Natural killer cell (primary cell): Measurements from ENCODE around the gene WNT7A. TPM values are rescaled to one million over a fixed set of nuclear protein-coding genes. Genes with fewer than 3 reads are reported as not detected.

Experiments used
- ATAC-seq, 3 donors: fragments of 150-1000 bp in 2 of 3; fragments of 200-7000 bp in 1 of 3; cut with Tn5 transposase; 1 replicate in 1 of 3; 2 replicates in 2 of 3; pipeline ENCODE4 v1.10.0; 2021; ENCODE audit warnings: mild to moderate bottlenecking in 2 of 3, moderate library complexity in 2 of 3
- DNase-seq, 2 donors: peaks; one replicate each; pipeline versions ENCODE4 v3.0.0 to v3.0.0-alpha.2; 2013 to 2021; ENCODE audit warnings: mixed read lengths in 1 of 2
- H3K27ac ChIP-seq: one replicate; pipeline ENCODE4 v1.5.1; 2013; ENCODE audit warnings: mild to moderate bottlenecking, low read length
- H3K27me3 ChIP-seq: one replicate; pipeline ENCODE4 v1.6.1; 2013; ENCODE audit warnings: low read length; ENCODE audit not compliant: control insufficient read depth, insufficient read depth
- H3K36me3 ChIP-seq: one replicate; pipeline ENCODE4 v1.6.1; 2013; ENCODE audit warnings: low read length; ENCODE audit not compliant: control insufficient read depth, insufficient read depth
- H3K4me1 ChIP-seq: one replicate; pipeline ENCODE4 v1.6.1; 2013; ENCODE audit warnings: low read length; ENCODE audit not compliant: control insufficient read depth, insufficient read depth
- H3K4me3 ChIP-seq: one replicate; pipeline ENCODE4 v1.5.1; 2013; ENCODE audit warnings: low read length
- H3K9me3 ChIP-seq: one replicate; pipeline ENCODE4 v1.6.1; 2013; ENCODE audit warnings: low read length; ENCODE audit not compliant: control insufficient read depth, insufficient read depth
- H3K27ac Mint-ChIP-seq, 2 donors: one replicate each; pipeline ENCODE4 v1.8.0; 2022; ENCODE audit warnings: mild to moderate bottlenecking in 2 of 2, mixed read lengths in 2 of 2, moderate library complexity in 1 of 2
- H3K27me3 Mint-ChIP-seq, 2 donors: one replicate each; pipeline ENCODE4 v1.8.0; 2022; ENCODE audit warnings: low read depth in 2 of 2, mixed read lengths in 2 of 2
- H3K36me3 Mint-ChIP-seq: one replicate; pipeline ENCODE4 v1.8.0; 2022; ENCODE audit warnings: mixed read lengths
- H3K4me1 Mint-ChIP-seq, 2 donors: one replicate each; pipeline ENCODE4 v1.8.0; 2022; ENCODE audit warnings: mixed read lengths in 2 of 2
- H3K4me3 Mint-ChIP-seq: one replicate; pipeline ENCODE4 v1.8.0; 2022; ENCODE audit warnings: mild to moderate bottlenecking, moderate library complexity, mixed read lengths
- H3K9me3 Mint-ChIP-seq, 2 donors: one replicate each; pipeline ENCODE4 v1.8.0; 2022; ENCODE audit warnings: mixed read lengths in 2 of 2
- CTCF ChIP-seq: fragments of 200-600 bp; IDR thresholded peaks from one replicate; pipeline ENCODE4 v1.8.0; 2022; ENCODE audit warnings: antibody characterized with exemption
- WGBS: methylation state at CpG from one replicate; pipeline ENCODE4 v1.1.7; 2013; ENCODE audit warnings: missing lambda C conversion rate; ENCODE audit not compliant: insufficient coverage; 5-methylcytosine and 5-hydroxymethylcytosine counted together
- intact Hi-C: fragments of 100-400 bp; cut with micrococcal nuclease; formaldehyde crosslinking; loops from one replicate; pipeline ENCODE4 v1.14.2; 2022
- total RNA-seq, 4 donors: library from RNA; stranded (reverse); fragments of 120-200 nt in 1 of 4; gene quantifications; one replicate each; pipeline versions ENCODE4 v1.2.3 to v1.2.4, GENCODE V29; 2013 to 2022

WNT7A gene
- total RNA-seq, 3 donors from 2014 or later (not counting 1 experiment from before 2014, with no cell fraction given), result 0.18 to 0.45 TPM; not detected in 1

GRCh38 chr3:13896473-13897154 lies 16.7 kb upstream of the WNT7A start:
- Histone ChIP-seq H3K4me1 (peaks cover 21% of the 10 kb centered on the region), H3K27me3 (no peaks in the 10 kb centered on the region), H3K9me3 (peaks cover 5% of the 10 kb centered on the region), H3K27ac (no peak overlapping the region), H3K36me3 (no peaks in the 10 kb centered on the region), H3K4me3 (peak overlapping the region; percentile 72)
- TF ChIP-seq CTCF, result peak; percentile 87
- ATAC-seq (peak; percentile 41 to 45 (median 43)), DNase-seq (peak in 1 of 2 donors; percentile 85)
- peak overlapping the region in 1 of 2 donors; percentile 92 for H3K27ac Mint-ChIP-seq
- peaks cover 2 to 5% of the 10 kb centered on the region in 2 donors for H3K9me3 Mint-ChIP-seq
- WGBS, result 19% methylated on average over 7 of the region's 12 CpGs
- peaks cover 28% of the 10 kb centered on the region for H3K36me3 Mint-ChIP-seq
- H3K4me1 Mint-ChIP-seq, result peaks cover 14 to 21% of the 10 kb centered on the region in 2 donors
- H3K4me3 Mint-ChIP-seq, result peak overlapping the region; percentile 76
- intact Hi-C loops, result loop anchor here (1.0 to 10.0 kb wide), 7 partner anchors 248 to 1028 kb away; partner anchors contain the start of genes LSM3, SLC6A6 and XPC
- peaks cover 0 to 6% of the 10 kb centered on the region in 2 donors for H3K27me3 Mint-ChIP-seq

GRCh38 chr3:13895155-13896105 lies 15.6 kb upstream of the WNT7A start:
- H3K4me1 ChIP-seq, result peaks cover 30% of the 10 kb centered on the region
- H3K4me1 Mint-ChIP-seq, result peaks cover 21 to 26% of the 10 kb centered on the region in 2 donors
- peaks cover 17% of the 10 kb centered on the region for H3K36me3 Mint-ChIP-seq
- peak overlapping the region; percentile 69 for H3K27ac ChIP-seq
- ATAC-seq, result peak; percentile 98 to 99 (median 98)
- no peaks in the 10 kb centered on the region for H3K9me3 Mint-ChIP-seq
- peaks cover 5% of the 10 kb centered on the region for H3K9me3 ChIP-seq
- peaks cover 0 to 6% of the 10 kb centered on the region in 2 donors for H3K27me3 Mint-ChIP-seq
- H3K27me3 ChIP-seq, result no peaks in the 10 kb centered on the region
- H3K4me3 Mint-ChIP-seq, result peak overlapping the region; percentile 76
- intact Hi-C loops, result loop anchor here (1.0 to 10.0 kb wide), 8 partner anchors 229 to 1029 kb away; partner anchors contain the start of genes CHCHD4, LSM3, SLC6A6 and XPC
- TF ChIP-seq CTCF, result no peak
- WGBS, result 3% methylated on average over 86 of the region's 86 CpGs
- H3K4me3 ChIP-seq, result peak overlapping the region; percentile 72
- peak overlapping the region; percentile 86 to 92 for H3K27ac Mint-ChIP-seq
- no peaks in the 10 kb centered on the region for H3K36me3 ChIP-seq
- DNase-seq, result peak; percentile 95 to 96

GRCh38 chr3:13894807-13895154 lies 14.9 kb upstream of the WNT7A start:
- Histone ChIP-seq H3K27me3 (no peaks in the 10 kb centered on the region), H3K27ac (no peak overlapping the region), H3K36me3 (no peaks in the 10 kb centered on the region), H3K4me3 (peak overlapping the region; percentile 72), H3K4me1 (peaks cover 36% of the 10 kb centered on the region), H3K9me3 (peaks cover 5% of the 10 kb centered on the region)
- H3K27ac Mint-ChIP-seq, result peak overlapping the region; percentile 86 to 92
- WGBS, result 80% methylated on average over 20 of the region's 20 CpGs
- H3K27me3 Mint-ChIP-seq, result peaks cover 0 to 6% of the 10 kb centered on the region in 2 donors
- TF ChIP-seq CTCF, result no peak
- intact Hi-C loops, result loop anchor here (1.0 to 10.0 kb wide), 2 partner anchors 230 to 1030 kb away; partner anchors contain the start of gene CHCHD4
- H3K4me3 Mint-ChIP-seq, result peak overlapping the region; percentile 76
- H3K9me3 Mint-ChIP-seq, result no peaks in the 10 kb centered on the region
- DNase-seq (no peak), ATAC-seq (no peak)
- peaks cover 21 to 28% of the 10 kb centered on the region in 2 donors for H3K4me1 Mint-ChIP-seq
- peaks cover 11% of the 10 kb centered on the region for H3K36me3 Mint-ChIP-seq
